WERI-Rb-1 (cell line): ENCODE data around the gene POMZP3.
"Not testable (repeated sequence)": the region's sequence is repeated elsewhere in the genome, so short reads cannot be mapped to it uniquely, and the experiment has no call there.

Experiments
- DNase-seq: peaks from one replicate; pipeline ENCODE4 v3.0.0-alpha.2; 2020
- H3K27ac ChIP-seq: fragments of 250-450 bp; sonication (Bioruptor Pico); 2 replicates; pipeline ENCODE4 v1.5.1; 2020; ENCODE audit warnings: mild to moderate bottlenecking, moderate library complexity
- H3K27me3 ChIP-seq: fragments of 250-450 bp; sonication (Bioruptor Pico); 2 replicates; pipeline ENCODE4 v1.5.1; 2021; ENCODE audit warnings: mild to moderate bottlenecking, low read depth, moderate library complexity; ENCODE audit not compliant: insufficient read depth, severe bottlenecking
- H3K36me3 ChIP-seq: fragments of 250-450 bp; sonication (Bioruptor Pico); 2 replicates; pipeline ENCODE4 v1.5.1; 2020; ENCODE audit warnings: mild to moderate bottlenecking, moderate library complexity
- H3K4me3 ChIP-seq: 2 replicates; pipeline ENCODE4 v1.5.1; 2011; ENCODE audit warnings: low read depth, mild to moderate bottlenecking, control low read depth, low read length
- H3K9me3 ChIP-seq: fragments of 250-450 bp; sonication (Bioruptor Pico); 2 replicates; pipeline ENCODE4 v1.5.1; 2021; ENCODE audit warnings: mild to moderate bottlenecking, moderate library complexity; ENCODE audit not compliant: severe bottlenecking

The POMZP3 gene

GRCh38 chr7:76575919-76576655 is 51.0 kb downstream of the POMZP3 start:
- not testable (repeated sequence) for DNase-seq

DNA sequence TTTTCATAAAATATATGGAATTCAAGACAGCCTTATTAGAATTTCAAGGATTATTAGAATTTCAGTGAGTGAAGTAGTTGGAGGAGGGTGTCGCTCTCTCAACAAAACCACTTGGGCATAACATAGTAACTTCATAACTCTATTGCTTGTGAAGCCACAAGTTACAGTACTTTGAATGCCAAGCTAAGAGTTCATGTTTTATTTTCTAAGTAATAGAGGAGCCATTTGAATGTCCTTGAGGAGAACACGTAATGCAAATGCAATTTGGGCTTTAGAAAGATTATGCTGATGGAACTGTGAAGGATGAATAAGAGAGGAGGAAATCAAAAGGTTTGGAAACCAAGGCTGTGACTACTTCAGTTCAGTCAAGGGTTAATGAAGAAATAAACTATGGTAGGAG is 51.6 kb downstream of the POMZP3 start:
- DNase-seq, H3K27ac ChIP-seq, H3K36me3 ChIP-seq, H3K27me3 ChIP-seq, H3K9me3 ChIP-seq, H3K4me3 ChIP-seq: not testable (repeated sequence)

More at GRCh38 chr7:76575919-76576655, 51.0 kb downstream of the POMZP3 start:
- H3K27ac ChIP-seq, H3K27me3 ChIP-seq, H3K36me3 ChIP-seq, H3K9me3 ChIP-seq, H3K4me3 ChIP-seq: not testable (repeated sequence)

DNA sequence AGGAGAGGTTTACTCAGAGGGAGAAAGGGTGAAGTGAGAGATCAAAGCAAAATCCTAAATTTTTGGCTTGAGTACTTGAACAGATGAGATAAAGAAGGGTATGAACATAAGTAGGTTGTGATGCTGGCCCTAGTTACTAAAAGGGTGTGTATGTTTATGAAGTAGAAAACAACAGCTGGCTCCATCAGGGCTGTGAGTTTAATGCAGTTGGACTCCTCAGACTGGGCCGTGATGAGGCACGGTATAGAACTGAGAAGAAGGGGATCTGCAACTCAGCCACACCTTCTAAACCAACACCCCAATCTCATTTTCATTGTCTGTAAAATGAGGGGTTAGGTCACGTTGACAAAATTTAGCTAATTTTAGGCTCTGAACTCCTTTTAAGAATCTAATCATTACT is 54.8 kb downstream of the POMZP3 start:
- not testable (repeated sequence) for H3K4me3 ChIP-seq, DNase-seq, H3K27me3 ChIP-seq, H3K36me3 ChIP-seq, H3K27ac ChIP-seq, H3K9me3 ChIP-seq

DNA sequence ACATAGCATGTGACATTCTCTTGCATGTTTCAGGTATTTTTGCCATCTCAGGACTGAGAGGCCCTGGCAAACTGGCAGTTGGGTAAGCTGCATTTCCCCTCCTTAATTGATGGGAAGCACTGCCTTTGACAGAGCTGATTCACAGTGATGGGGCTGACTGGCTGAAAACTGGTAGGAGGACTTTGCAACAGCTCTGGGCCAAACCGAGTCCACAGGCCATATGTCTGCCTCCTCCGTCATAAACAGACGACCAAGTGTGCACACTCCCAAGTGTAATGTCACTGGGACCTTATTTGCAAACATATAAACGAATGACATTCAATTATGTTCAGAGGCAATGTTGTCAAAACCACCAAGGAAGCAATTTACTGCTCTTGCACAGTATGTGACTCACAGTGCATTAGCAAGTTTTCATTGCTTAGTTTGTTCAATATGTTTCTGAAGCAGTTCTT is 56.7 kb downstream of the POMZP3 start:
- H3K36me3 ChIP-seq, H3K27ac ChIP-seq, DNase-seq, H3K27me3 ChIP-seq, H3K4me3 ChIP-seq, H3K9me3 ChIP-seq: not testable (repeated sequence)

DNA sequence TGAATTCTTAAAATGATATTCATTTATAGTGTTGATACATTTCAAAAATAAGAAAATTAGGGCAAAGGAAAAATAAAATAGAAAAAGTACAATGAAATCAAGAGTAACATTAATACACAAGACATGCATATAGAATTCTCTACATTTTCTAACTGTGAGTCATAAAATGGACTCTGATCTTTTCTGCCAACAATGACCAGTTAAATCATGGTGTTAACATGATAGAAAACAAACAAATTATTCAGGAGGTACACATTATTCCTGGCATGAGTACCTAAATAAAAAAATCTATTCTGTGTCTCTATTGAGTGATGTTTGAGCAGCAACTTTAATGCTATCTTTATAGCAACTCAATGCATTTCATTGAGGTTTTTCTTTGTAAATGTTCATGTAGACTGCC is 58.3 kb downstream of the POMZP3 start:
- H3K27me3 ChIP-seq, H3K27ac ChIP-seq, H3K36me3 ChIP-seq, H3K4me3 ChIP-seq, DNase-seq, H3K9me3 ChIP-seq: not testable (repeated sequence)

DNA sequence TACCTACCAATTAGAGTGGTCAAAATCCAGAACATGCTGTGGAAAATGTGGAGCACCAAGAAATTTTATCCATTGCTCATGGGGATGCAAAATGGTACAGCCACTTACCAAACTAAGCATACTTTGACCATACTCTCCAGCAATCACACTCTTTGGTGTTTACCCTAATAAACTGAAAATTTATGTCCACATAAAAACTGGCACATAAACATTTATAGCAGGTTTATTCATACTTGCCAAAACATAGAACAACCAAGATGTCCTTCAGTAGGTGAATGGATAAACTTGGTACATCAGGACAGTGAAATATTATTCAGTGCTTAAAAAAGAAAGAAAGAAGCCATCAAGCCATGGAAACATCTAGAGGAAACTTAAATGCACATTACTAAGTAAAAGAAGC is 59.3 kb downstream of the POMZP3 start:
- H3K27ac ChIP-seq, H3K9me3 ChIP-seq, H3K4me3 ChIP-seq, DNase-seq, H3K27me3 ChIP-seq, H3K36me3 ChIP-seq: not testable (repeated sequence)

DNA sequence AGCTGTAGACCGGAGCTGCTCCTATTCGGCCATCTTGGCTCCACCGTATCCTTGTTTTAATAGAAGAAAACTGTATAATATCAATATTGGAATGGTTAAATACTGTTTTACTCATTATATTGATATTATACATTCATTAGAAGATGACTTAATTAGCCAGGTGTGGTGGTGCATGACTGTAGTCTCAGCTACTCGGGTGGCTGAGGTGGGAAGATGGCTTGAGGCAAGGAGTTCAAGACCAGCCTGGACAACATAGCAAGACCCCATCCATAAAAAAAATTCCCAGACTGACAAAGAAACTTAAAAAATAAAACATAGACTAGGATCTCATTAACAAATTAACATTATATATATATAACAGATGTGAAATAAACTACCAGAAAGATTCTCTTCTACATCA is 59.8 kb downstream of the POMZP3 start:
- DNase-seq, H3K27me3 ChIP-seq, H3K36me3 ChIP-seq, H3K4me3 ChIP-seq, H3K27ac ChIP-seq, H3K9me3 ChIP-seq: not testable (repeated sequence)

GRCh38 chr7:76565001-76565400 is 62.1 kb downstream of the POMZP3 start:
- H3K27me3 ChIP-seq, H3K9me3 ChIP-seq, H3K27ac ChIP-seq, H3K36me3 ChIP-seq, H3K4me3 ChIP-seq, DNase-seq: not testable (repeated sequence)

DNA sequence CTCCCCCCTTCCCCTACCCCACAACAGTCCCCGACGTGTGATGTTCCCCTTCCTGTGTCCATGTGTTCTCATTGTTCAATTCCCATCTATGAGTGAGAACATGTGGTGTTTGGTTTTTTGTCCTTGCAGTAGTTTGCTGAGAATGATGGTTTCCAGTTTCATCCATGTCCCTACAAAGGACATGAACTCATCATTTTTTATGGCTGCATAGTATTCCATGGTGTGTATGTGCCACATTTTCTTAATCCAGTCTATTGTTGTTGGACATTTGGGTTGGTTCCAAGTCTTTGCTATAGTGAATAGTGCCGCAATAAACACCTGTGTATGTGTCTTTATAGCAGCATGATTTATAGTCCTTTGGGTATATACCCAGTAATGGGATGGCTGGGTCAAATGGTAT is 65.7 kb downstream of the POMZP3 start:
- not testable (repeated sequence) for DNase-seq

DNA sequence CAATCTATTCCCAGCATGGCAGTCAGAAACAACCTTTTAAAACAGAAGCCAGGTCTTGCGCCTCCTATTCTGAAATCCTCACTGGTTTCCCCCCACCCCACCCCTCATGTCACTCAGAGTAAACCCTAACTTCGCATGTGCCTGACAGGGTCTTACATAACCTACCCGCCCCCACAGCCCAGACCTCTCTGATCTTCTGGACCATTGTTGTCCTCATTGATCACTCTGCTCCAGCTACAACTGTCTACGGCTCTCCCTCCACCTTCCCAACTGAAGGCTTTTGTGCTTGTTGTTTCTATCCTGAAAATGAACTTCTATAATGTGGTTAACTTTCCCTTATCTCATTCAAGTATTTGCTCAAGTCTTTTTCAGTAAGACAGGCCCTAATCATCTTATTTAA is 66.9 kb downstream of the POMZP3 start:
- not testable (repeated sequence) for H3K27me3 ChIP-seq, DNase-seq, H3K4me3 ChIP-seq, H3K36me3 ChIP-seq, H3K27ac ChIP-seq, H3K9me3 ChIP-seq

More for the DNA sequence above, 65.7 kb downstream of the POMZP3 start:
- H3K36me3 ChIP-seq, H3K4me3 ChIP-seq, H3K27me3 ChIP-seq, H3K27ac ChIP-seq, H3K9me3 ChIP-seq: not testable (repeated sequence)
